KMS-11 (cell line): Measurements from ENCODE around the gene ANKRD10.

Experiments used
- H2AFZ ChIP-seq: fragments of 200-600 bp; sonication (generic); 2 replicates; pipeline ENCODE4 v1.6.1; 2016; ENCODE audit warnings: antibody characterized with exemption, mixed run types, low read depth
- H3K27ac ChIP-seq: fragments of 200-600 bp; sonication (generic); 2 replicates; pipeline ENCODE4 v1.6.1; 2016; ENCODE audit warnings: mild to moderate bottlenecking, mixed run types
- H3K27me3 ChIP-seq: fragments of 200-600 bp; sonication (generic); 2 replicates; pipeline ENCODE4 v1.6.1; 2017; ENCODE audit warnings: mild to moderate bottlenecking, low read depth, mixed run types, moderate library complexity; ENCODE audit not compliant: insufficient read depth
- H3K36me3 ChIP-seq: fragments of 200-600 bp; sonication (generic); 2 replicates; pipeline ENCODE4 v1.6.1; 2017; ENCODE audit warnings: mild to moderate bottlenecking, mixed run types; ENCODE audit not compliant: insufficient read depth
- H3K4me1 ChIP-seq: fragments of 200-600 bp; sonication (generic); 2 replicates; pipeline ENCODE4 v1.6.1; 2016; ENCODE audit warnings: mild to moderate bottlenecking, low read depth, mixed run types; ENCODE audit not compliant: poor library complexity, severe bottlenecking
- H3K4me2 ChIP-seq: fragments of 200-600 bp; sonication (generic); 2 replicates; pipeline ENCODE4 v1.7.0; 2016; ENCODE audit warnings: mild to moderate bottlenecking, mixed run types
- H3K4me3 ChIP-seq: fragments of 200-600 bp; sonication (generic); IDR thresholded peaks from 2 replicates; pipeline ENCODE4 v1.6.1; 2017; ENCODE audit warnings: low read depth, low read length, mixed read lengths; ENCODE audit not compliant: insufficient read depth
- H3K79me2 ChIP-seq: fragments of 200-600 bp; sonication (generic); 2 replicates; pipeline ENCODE4 v1.6.1; 2016; ENCODE audit warnings: low read depth, mixed run types; ENCODE audit not compliant: insufficient read depth
- H3K9ac ChIP-seq: fragments of 200-600 bp; sonication (generic); 2 replicates; pipeline ENCODE4 v1.6.1; 2016; ENCODE audit warnings: mild to moderate bottlenecking, mixed run types
- H4K20me1 ChIP-seq: fragments of 200-600 bp; sonication (generic); 2 replicates; pipeline ENCODE4 v1.6.1; 2016; ENCODE audit warnings: mild to moderate bottlenecking, mixed run types; ENCODE audit not compliant: insufficient read depth
- CTCF ChIP-seq: fragments of 200-600 bp; sonication (generic); conservative IDR thresholded peaks from 2 replicates; pipeline ENCODE4 v1.6.1; 2017; ENCODE audit warnings: low read depth, mild to moderate bottlenecking, antibody characterized with exemption, low read length, moderate library complexity, mixed read lengths

The ANKRD10 gene

GRCh38 chr13:110866491-110867170 is 48.2 kb downstream of the ANKRD10 start:
- H3K4me1 ChIP-seq = no peaks in the 10 kb centered on the region
- no peak overlapping the region for H3K27ac ChIP-seq
- H3K4me3 ChIP-seq = no peak overlapping the region
- H3K36me3 ChIP-seq = no peaks in the 10 kb centered on the region
- TF ChIP-seq CTCF = no peak
- no peak overlapping the region for H3K4me2 ChIP-seq
- no peaks in the 10 kb centered on the region for H3K79me2 ChIP-seq
- H2AFZ ChIP-seq = no peak overlapping the region
- H3K9ac ChIP-seq = no peak overlapping the region
- no peaks in the 10 kb centered on the region for H3K27me3 ChIP-seq
- no peaks in the 10 kb centered on the region for H4K20me1 ChIP-seq

DNA sequence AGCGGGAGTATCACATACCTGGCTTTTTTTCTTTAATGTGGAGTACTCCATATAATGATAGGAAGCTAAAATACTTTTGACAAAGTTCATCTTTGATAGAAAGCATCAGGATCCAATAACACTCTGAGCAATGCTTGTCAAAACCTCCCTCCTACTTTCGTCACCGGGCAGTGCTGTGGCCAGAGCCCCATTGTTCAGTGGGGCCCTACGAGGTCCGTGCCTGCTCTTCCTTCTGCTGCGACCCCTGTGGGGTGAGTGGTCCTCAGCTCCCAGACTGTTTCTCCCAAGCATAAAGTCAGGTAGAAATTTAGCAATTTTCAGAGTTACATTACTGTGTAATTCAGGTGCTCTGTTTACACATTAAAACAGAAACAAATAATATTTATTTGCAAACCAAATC is 51.2 kb downstream of the ANKRD10 start:
- no peak overlapping the region for H3K9ac ChIP-seq
- no peak overlapping the region for H3K4me3 ChIP-seq
- no peak overlapping the region for H2AFZ ChIP-seq
- H3K36me3 ChIP-seq = no peaks in the 10 kb centered on the region
- TF ChIP-seq CTCF = no peak
- H3K27me3 ChIP-seq = no peaks in the 10 kb centered on the region
- no peaks in the 10 kb centered on the region for H3K4me1 ChIP-seq
- H3K4me2 ChIP-seq = no peak overlapping the region
- H3K79me2 ChIP-seq = no peaks in the 10 kb centered on the region
- no peaks in the 10 kb centered on the region for H4K20me1 ChIP-seq
- no peak overlapping the region for H3K27ac ChIP-seq

DNA sequence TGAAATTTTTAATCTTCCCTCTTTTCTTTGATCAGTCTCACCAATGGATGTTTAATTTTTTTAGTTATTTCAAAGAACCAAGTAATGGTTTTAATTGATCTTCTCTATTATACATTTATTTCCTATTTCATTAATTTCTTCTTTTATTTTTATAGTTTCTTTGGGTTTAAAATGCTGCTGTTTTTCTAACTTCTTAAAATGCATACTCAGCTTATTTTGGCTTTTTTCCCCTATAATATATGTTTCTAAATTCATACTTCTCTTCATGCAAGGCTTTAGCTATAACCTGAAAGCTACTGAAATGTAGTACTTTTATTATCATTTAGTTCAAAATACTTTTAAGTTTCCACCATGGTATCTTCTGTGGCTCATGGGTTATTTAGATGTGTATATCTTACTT is 53.9 kb downstream of the ANKRD10 start:
- Histone ChIP-seq H3K4me2 (no peak overlapping the region), H2AFZ (no peak overlapping the region)
- no peak for TF ChIP-seq CTCF

GRCh38 chr13:110856942-110857835 is 57.7 kb downstream of the ANKRD10 start:
- Histone ChIP-seq H4K20me1 (no peaks in the 10 kb centered on the region), H2AFZ (no peak overlapping the region), H3K4me1 (peaks cover 9% of the 10 kb centered on the region), H3K9ac (no peak overlapping the region), H3K79me2 (no peaks in the 10 kb centered on the region), H3K36me3 (no peaks in the 10 kb centered on the region), H3K4me2 (no peak overlapping the region), H3K4me3 (no peak overlapping the region), H3K27me3 (no peaks in the 10 kb centered on the region), H3K27ac (no peak overlapping the region)
- TF ChIP-seq CTCF = no peak

More for the DNA sequence above, 53.9 kb downstream of the ANKRD10 start:
- H3K27ac ChIP-seq = no peak overlapping the region
- H3K36me3 ChIP-seq = no peaks in the 10 kb centered on the region
- H3K9ac ChIP-seq = no peak overlapping the region
- no peaks in the 10 kb centered on the region for H3K27me3 ChIP-seq
- H3K4me1 ChIP-seq = peaks cover 9% of the 10 kb centered on the region
- no peak overlapping the region for H3K4me3 ChIP-seq
- H3K79me2 ChIP-seq = no peaks in the 10 kb centered on the region
- no peaks in the 10 kb centered on the region for H4K20me1 ChIP-seq
